ENCODE measurements around the gene PROB1.
"Not testable (repeated sequence)": the region's sequence is repeated elsewhere in the genome, so short reads cannot be mapped to it uniquely, and the experiment has no call there.

The PROB1 gene

GRCh38 chr5:139364466-139364865 is 30.4 kb downstream of the PROB1 start:
- no peak overlapping the region for H3K4me3 ChIP-seq (replicated peaks in 1 of 2; ENCODE audit: low read depth in 2 of 2, low read length in 2 of 2)
- no peak for TF ChIP-seq CTCF (IDR thresholded peaks at IDR 0.05; ENCODE audit: low read depth, low read length)
- DNase-seq (ENCODE audit: low read depth in 2 of 2), result no peak

- no peak for TF ChIP-seq CTCF (IDR thresholded peaks at IDR 0.05; ENCODE audit: low read depth, low read length)
- no peak overlapping the region for H3K4me3 ChIP-seq (replicated peaks in 1 of 2; ENCODE audit: low read depth in 2 of 2, low read length in 2 of 2)
- DNase-seq (ENCODE audit: low read depth in 2 of 2), result no peak
These were observed 31.0 kb downstream of the PROB1 start for GRCh38 chr5:139363937-139364336.

- no peak for TF ChIP-seq CTCF (IDR thresholded peaks at IDR 0.05; ENCODE audit: low read depth, low read length)
- no peak overlapping the region for H3K4me3 ChIP-seq (replicated peaks in 1 of 2; ENCODE audit: low read depth in 2 of 2, low read length in 2 of 2)
- DNase-seq (ENCODE audit: low read depth in 2 of 2), result no peak
These were observed 33.0 kb downstream of the PROB1 start for GRCh38 chr5:139361835-139362429.

- no peak for TF ChIP-seq CTCF (IDR thresholded peaks at IDR 0.05; ENCODE audit: low read depth, low read length)
- DNase-seq (ENCODE audit: low read depth in 2 of 2), result no peak
- H3K4me3 ChIP-seq (replicated peaks in 1 of 2; ENCODE audit: low read depth in 2 of 2, low read length in 2 of 2), result no peak overlapping the region
These were observed 34.5 kb downstream of the PROB1 start for GRCh38 chr5:139360384-139360783.

- TF ChIP-seq CTCF (IDR thresholded peaks at IDR 0.05; ENCODE audit: low read depth, low read length), result no peak
These were observed 36.8 kb downstream of the PROB1 start for GRCh38 chr5:139358064-139358463.

GRCh38 chr5:139355900-139356299 is 39.0 kb downstream of the PROB1 start:
- DNase-seq (ENCODE audit: low read depth in 2 of 2); H3K4me3 ChIP-seq (replicated peaks in 1 of 2; ENCODE audit: low read depth in 2 of 2, low read length in 2 of 2): not testable (repeated sequence)

More at GRCh38 chr5:139358064-139358463, 36.8 kb downstream of the PROB1 start:
- H3K4me3 ChIP-seq (replicated peaks in 1 of 2; ENCODE audit: low read depth in 2 of 2, low read length in 2 of 2), result no peak overlapping the region
- no peak for DNase-seq (ENCODE audit: low read depth in 2 of 2)

- no peak for TF ChIP-seq CTCF (IDR thresholded peaks at IDR 0.05; ENCODE audit: low read depth, low read length)
- DNase-seq (ENCODE audit: low read depth in 2 of 2), result no peak
- no peak overlapping the region for H3K4me3 ChIP-seq (replicated peaks in 1 of 2; ENCODE audit: low read depth in 2 of 2, low read length in 2 of 2)
These were observed 40.7 kb downstream of the PROB1 start for GRCh38 chr5:139354186-139354585.

- not testable (repeated sequence) for H3K4me3 ChIP-seq (replicated peaks in 1 of 2; ENCODE audit: low read depth in 2 of 2, low read length in 2 of 2); DNase-seq (ENCODE audit: low read depth in 2 of 2)
These were observed 47.0 kb downstream of the PROB1 start for GRCh38 chr5:139347863-139348262.

GRCh38 chr5:139345442-139345841 is 49.5 kb downstream of the PROB1 start:
- not testable (repeated sequence) for DNase-seq (ENCODE audit: low read depth in 2 of 2); H3K4me3 ChIP-seq (replicated peaks in 1 of 2; ENCODE audit: low read depth in 2 of 2, low read length in 2 of 2)

All from cardiac fibroblast (primary cell).